Stimulated activated naive CD4-positive, alpha-beta T cell treated with Interleukin-2 at 50 U/mL for 16 hours (primary cell): ENCODE results near the gene OR51S1.
"Not testable (repeated sequence)": the region's sequence is repeated elsewhere in the genome, so short reads cannot be mapped to it uniquely, and the experiment has no call there.

Experiments
- DNase-seq: peaks from one replicate; lab custom pipeline; 2025; lab: John Stamatoyannopoulos, UW

OR51S1 gene, protein sequence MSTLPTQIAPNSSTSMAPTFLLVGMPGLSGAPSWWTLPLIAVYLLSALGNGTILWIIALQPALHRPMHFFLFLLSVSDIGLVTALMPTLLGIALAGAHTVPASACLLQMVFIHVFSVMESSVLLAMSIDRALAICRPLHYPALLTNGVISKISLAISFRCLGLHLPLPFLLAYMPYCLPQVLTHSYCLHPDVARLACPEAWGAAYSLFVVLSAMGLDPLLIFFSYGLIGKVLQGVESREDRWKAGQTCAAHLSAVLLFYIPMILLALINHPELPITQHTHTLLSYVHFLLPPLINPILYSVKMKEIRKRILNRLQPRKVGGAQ

GRCh38 chr11:4848908-4849532 lies at the start of gene OR51S1:
Gene OR51S1, minus strand, starts transcription at chr11:4849208. Its CDS starts 0 bp downstream, at chr11:4849208.
- DNase-seq: no peak

- DNase-seq: no peak
Measured at GRCh38 chr11:4891996-4892640, 43.1 kb upstream of the OR51S1 start.

- no peak for DNase-seq
Measured at GRCh38 chr11:4890279-4890678, 41.3 kb upstream of the OR51S1 start.

DNA sequence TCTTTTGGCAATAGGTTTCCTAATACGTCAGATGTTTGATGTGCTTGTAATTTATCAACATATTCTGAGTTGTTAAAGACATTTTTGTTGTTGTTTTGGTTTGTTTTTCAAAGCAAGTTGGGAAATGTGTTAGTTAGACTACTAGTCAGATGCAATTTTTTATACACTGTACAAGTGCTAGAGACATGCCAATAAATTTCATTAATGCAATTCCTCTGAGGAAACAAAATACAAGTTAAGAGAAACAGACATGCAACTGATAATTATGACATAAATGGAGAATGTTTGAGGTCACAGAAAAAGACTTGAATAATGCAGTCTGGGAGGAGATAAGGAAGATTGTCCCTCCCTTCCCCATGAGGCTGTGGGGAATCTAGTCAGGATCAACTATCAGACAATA lies 38.6 kb upstream of the OR51S1 start:
- no peak for DNase-seq

- no peak for DNase-seq
Measured at GRCh38 chr11:4886186-4886585, 37.2 kb upstream of the OR51S1 start.

DNA sequence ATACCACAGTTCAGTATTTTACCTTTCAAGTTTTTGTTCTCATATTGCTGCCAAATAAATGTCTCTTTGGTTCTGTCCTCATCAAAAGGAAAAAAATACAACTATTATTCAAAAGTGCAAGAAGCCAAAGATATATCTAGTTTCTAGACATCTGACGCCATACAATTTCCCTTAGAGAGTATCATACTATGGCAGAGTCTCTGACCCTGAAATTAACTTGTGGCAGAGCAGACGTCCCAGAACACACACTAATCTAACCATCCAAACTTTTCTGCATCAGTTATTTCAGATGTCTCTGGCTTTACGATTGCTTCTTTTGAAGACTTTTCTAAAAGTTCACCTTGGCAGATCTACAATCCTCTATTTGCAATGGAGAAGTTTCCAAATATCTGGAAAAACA lies 35.4 kb upstream of the OR51S1 start:
- DNase-seq: no peak

DNA sequence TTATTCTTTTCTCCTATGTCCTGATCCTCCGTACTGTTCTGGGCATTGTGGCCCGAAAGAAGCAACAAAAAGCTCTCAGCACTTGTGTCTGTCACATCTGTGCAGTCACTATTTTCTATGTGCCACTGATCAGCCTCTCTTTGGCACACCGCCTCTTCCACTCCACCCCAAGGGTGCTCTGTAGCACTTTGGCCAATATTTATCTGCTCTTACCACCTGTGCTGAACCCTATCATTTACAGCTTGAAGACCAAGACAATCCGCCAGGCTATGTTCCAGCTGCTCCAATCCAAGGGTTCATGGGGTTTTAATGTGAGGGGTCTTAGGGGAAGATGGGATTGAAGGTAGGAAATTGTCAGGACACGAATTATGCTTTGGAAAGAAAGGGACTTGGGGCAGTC lies 33.5 kb upstream of the OR51S1 start:
- no peak for DNase-seq

DNA sequence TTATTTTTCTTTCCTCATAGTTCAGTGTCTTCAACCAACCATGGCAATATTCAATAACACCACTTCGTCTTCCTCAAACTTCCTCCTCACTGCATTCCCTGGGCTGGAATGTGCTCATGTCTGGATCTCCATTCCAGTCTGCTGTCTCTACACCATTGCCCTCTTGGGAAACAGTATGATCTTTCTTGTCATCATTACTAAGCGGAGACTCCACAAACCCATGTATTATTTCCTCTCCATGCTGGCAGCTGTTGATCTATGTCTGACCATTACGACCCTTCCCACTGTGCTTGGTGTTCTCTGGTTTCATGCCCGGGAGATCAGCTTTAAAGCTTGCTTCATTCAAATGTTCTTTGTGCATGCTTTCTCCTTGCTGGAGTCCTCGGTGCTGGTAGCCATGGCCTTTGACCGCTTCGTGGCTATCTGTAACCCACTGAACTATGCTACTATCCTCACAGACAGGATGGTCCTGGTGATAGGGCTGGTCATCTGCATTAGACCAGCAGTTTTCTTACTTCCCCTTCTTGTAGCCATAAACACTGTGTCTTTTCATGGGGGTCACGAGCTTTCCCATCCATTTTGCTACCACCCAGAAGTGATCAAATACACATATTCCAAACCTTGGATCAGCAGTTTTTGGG lies 33.0 kb upstream of the OR51S1 start, which contains the start of gene OR51T1:
Gene OR51T1 (plus strand): TSS at position 41 of the 641 bp plus-strand sequence. CDS start 0 bp downstream, at position 41.
- no peak for DNase-seq

DNA sequence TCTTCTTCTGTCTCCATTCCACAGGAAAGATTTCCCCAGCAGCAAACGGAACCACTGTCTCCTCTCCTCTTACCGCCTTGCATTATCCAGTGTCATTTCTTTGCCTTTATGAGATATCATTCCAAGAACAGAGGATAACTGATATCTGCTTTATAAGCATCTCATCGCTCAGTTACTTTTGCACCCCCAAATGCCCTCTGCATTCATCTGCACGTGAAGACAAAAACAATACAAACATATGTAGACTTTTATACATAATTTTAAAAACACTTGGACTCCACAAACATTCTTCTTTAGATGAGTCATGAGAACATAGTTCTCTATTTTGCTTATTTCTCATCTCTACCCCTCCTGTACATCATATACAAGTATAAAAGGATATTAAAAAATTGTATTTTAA lies 32.2 kb upstream of the OR51S1 start:
- no peak for DNase-seq

DNA sequence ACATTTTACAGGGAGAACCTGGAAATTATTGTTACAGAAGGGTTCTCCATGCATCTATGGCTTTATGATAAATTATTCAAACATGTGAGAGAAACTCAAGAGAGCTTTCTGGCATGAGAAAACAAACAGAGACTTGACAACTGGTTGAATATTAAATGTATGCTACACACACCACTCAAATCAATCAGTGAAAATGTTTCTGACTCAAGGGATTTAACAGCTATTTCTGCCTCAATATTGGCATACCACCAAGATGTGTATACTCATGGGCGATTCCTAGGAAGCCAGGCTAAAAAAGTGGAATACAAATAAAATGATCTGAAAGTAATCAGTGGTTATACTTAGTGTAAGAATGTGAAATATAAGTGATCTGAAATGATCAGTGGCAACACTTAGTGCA lies 16.8 kb upstream of the OR51S1 start:
- no peak for DNase-seq

DNA sequence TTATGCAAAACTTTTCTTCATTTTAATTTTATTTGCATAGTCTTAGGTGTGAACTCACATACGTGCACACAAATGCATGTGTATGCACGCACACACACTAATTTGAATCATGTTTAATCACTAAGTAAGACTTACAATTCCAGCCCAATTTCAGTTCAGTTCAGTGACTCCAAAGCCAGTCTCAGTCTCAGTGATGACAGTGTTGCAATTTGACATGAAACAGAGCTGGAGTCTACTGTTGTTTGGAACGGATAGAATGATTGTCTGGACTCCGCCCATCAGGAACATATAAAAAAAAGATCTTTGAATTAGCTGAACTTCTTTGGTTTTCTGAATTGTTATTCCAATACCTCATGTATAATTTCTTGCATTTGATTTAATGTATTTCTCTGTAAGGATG lies 14.9 kb upstream of the OR51S1 start:
- DNase-seq: no peak

DNA sequence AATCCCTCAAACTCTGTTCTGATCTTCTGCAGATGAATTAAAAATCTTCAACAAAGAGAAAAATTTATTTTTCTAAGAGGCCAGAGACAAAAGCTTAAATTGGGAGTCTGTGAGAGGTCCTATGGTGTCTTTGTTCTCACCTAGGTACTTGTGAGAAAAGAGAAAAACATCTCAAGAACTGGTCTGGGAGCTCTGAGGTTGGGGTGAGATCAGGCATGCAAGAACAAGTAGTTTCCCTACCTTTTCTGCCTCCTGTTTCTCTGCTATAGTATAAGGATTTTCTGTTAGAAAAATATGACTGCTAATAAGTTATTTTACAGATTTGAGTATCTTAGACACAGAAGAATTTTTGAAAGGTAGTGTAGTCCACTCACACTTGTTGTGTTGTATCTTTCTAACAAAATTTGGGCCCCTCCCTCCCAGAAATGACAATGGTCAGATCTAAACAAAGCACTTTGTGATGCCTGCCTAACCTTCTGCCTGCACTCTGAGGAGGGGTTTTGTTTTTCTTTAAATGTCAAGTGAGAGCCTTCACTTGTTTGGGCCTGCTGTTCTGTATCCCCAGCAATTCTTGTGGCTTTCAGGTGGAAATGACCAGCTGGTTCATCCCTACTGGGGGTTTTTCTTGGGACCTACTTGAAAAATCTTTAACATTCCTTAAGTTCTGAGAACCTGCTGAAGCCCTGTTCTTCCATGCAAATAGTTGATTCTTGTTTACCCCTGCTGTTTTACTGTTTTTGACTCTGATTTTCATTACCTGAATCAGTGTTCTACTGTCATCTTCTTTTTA lies 13.6 kb upstream of the OR51S1 start:
- no peak for DNase-seq

DNA sequence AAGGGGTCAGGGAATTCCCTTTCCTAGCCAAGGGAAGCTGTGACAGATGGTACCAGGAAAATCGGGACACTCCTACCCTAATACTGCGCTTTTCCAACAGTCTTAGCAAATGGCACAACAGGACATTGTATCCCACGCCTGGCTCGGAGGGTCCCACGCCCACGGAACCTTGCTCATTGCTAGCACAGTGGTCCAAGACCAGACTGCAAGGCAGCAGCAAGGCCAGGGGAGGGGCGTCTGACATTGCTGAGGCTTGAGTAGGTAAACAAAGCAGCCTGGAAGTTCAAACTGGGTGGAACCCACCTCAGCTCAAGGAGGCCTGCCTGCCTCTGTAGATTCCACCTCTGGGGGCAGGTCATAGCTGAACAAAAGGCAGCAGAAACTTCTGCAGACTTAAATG lies 5.3 kb upstream of the OR51S1 start:
- DNase-seq: not testable (repeated sequence)

- no peak for DNase-seq
Measured at GRCh38 chr11:4851033-4851432, 2.0 kb upstream of the OR51S1 start.

DNA sequence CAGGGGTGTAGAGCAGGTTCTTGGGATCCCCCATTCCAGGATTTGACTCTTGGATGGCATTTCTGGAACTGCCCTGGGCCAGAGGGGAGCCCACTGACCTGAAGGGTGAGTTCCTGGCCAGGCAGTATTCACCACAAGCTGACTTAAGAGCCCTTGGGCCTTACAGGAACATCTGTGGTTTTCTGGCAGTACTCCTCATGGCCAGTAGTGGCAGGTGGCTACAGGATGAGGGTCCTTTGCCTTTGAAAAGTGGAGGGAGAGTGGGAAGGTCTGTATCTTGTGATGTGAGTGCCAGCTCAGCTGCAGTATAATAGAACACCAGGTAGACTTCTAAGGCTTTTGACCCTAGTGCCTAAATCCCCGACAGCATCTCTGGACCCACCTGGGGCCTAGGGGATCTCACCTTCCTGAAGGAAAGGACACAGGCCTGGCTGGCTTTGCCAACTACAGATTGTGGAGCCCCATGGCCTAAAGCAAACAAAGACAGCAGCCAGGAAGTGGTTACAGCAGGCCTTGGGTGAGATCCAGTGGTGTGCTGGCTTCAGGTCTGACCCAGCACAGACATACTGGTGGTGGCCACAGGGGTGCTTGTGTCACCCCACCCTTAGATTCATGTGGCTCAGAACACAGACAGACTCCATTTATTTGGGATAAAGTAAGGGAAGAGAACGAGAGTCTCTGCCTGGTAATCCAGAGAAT lies 9.0 kb downstream of the OR51S1 start:
- DNase-seq: no peak

DNA sequence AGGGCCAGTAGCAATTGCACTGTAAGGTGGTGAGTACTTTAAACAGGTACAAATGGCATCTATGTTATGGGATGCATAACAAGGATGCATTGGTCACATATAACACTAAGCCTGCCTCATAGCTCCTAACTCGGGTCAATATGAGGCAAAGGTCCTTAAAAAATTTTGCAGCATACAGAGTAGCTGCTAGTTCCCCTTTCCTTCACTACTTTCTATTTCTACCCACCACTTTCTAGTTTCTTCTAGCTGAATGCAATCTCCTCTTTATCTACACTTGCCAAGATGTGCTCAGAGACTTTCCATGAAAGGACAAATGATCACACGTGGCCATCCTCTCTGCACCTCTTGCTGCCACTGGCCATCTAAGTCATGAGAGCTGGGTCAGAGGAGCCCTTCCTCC lies 18.1 kb downstream of the OR51S1 start:
- no peak for DNase-seq

- no peak for DNase-seq
Measured at GRCh38 chr11:4830346-4830745, 18.7 kb downstream of the OR51S1 start.

DNA sequence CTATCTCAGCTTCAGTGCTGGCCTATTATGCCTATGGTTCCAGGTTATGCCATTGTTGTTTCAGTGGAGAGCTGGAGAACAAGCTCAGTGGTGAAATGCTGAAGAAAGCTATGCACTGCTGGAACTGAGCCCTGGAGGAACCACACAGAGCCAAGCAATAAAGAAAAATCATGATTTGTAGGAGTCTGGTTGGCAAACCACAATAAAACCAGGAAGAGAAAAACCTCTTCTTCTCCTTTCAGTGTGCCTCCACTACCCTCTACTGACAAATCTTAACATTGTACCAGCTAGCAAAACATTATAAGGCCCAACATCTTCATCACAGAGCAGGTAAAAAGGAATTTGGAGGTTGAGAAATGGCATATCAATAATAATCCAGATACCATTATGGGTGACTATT lies 22.6 kb downstream of the OR51S1 start:
- no peak for DNase-seq

DNA sequence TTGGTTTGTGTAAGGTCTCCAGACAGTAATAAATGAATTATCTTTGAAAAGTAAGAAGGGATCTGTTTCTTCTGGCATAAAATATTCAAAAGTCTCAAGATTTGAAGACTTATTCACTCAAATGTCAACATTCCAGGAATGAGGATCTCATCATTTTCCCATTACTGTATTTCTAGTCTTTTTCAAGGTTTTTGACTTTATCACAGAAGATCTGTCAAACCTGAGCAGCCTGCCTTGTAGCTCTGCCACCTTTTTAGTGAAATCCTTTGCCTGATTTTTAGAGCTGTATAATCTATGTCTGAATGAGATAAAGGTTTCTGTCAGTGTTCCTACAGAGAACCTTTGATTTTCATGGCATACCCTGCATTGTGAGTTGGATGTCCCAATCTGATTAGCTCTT lies 23.9 kb downstream of the OR51S1 start:
- DNase-seq: no peak

DNA sequence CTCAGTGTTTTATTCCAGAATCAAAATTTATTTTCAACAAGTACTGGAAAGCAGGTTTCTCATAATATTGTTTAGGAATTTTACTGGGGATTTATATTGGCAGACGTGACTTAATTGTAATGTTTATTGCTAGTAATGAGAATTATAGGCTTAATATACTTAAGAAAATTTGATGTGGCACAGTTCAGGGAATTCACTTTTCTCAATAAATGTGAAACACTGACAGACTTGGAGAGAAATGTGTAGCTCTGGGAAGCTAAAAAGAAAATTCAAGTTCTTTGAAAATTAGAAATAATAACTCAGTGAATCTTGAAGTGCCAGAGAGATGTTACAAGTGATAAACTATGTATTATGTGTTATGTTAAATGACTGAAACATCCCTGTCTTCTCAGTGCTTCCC lies 28.0 kb downstream of the OR51S1 start, which contains the start of gene OR51F2:
Gene OR51F2 (plus strand): TSS at position 301 of the 400 bp plus-strand sequence. CDS start 101 bp downstream, outside the sequence.
- DNase-seq: no peak

GRCh38 chr11:4809246-4809645 lies 39.8 kb downstream of the OR51S1 start:
- DNase-seq: no peak
